WTC11 (cell line): ENCODE measurements around the gene TSR3.

Source experiments
- FOXJ3 ChIP-seq: sonication (generic); formaldehyde crosslinking; IDR thresholded peaks from 2 replicates; pipeline ENCODE4 v1.9.0; 2021; ENCODE audit warnings: missing genetic modification reagents, mild to moderate bottlenecking, borderline replicate concordance
- TF ChIP-seq, protein P1 (sequence below): sonication (generic); formaldehyde crosslinking; conservative IDR thresholded peaks from 2 replicates; pipeline ENCODE4 v1.8.1; 2022; ENCODE audit warnings: mild to moderate bottlenecking, missing genetic modification reagents

DNA sequence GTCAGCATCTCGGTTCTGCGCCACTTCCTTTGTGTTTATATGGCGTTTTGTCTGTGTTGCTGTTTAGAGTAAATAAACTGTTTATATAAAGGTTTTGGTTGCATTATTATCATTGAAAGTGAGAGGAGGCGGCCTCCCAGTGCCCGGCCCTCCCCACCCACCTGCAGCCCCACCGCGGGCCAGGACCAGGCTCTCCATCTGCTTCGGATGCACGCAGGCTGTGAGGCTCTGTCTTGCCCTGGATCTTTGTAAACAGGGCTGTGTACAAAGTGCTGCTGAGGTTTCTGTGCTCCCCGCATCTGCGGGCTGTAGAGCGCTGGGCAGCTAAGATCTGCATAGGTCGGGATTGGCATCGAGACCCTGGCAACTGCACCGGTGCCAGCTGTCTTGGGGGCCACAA lies 26.4 kb downstream of the TSR3 start:
- TF ChIP-seq FOXJ3 (CRISPR knock-in tag), result no peak
- TF ChIP-seq, protein P1, sequence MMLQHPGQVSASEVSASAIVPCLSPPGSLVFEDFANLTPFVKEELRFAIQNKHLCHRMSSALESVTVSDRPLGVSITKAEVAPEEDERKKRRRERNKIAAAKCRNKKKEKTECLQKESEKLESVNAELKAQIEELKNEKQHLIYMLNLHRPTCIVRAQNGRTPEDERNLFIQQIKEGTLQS (CRISPR knock-in tag), result no peak
